Measurements from ENCODE around the gene VAT1L.

VAT1L gene

DNA sequence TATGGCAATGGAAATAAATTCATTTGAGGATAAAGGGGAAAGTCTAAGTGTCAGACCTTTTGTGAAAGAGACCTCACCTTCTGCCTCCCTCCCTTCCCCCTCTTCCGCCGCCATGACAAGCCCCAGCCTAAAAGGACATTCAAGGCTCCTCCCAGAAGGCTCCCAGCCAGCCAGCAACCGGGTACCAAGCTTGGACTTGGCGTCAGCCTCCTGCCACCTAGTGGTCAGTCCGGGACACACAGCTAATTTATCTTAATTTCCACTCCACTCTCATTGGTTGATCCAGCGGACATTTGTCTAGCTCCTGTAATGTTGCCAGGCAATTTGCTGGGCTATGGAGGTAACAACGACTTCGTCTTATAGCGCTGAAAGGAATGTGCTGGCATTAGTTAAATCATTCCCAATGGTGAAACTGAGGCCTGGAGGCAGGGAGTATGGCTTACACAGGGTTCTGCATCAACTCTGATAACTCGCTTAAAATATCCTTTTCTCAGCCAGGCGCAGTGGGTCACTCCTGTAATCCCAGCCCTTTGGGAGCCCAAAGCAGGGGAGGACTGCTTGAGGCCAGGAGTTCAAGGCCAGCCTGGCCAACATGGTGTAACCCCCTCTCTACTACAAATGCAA is 214.7 kb downstream of the VAT1L start:
- TF ChIP-seq, protein P1, sequence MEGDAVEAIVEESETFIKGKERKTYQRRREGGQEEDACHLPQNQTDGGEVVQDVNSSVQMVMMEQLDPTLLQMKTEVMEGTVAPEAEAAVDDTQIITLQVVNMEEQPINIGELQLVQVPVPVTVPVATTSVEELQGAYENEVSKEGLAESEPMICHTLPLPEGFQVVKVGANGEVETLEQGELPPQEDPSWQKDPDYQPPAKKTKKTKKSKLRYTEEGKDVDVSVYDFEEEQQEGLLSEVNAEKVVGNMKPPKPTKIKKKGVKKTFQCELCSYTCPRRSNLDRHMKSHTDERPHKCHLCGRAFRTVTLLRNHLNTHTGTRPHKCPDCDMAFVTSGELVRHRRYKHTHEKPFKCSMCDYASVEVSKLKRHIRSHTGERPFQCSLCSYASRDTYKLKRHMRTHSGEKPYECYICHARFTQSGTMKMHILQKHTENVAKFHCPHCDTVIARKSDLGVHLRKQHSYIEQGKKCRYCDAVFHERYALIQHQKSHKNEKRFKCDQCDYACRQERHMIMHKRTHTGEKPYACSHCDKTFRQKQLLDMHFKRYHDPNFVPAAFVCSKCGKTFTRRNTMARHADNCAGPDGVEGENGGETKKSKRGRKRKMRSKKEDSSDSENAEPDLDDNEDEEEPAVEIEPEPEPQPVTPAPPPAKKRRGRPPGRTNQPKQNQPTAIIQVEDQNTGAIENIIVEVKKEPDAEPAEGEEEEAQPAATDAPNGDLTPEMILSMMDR (IDR thresholded peaks at IDR 0.05; ENCODE audit: low read depth, low read length, missing control alignments), result peak; percentile 88
- no peak overlapping the region for H3K4me3 ChIP-seq (ENCODE audit: low read depth, low read length)
- peak; percentile 67 for DNase-seq (ENCODE audit: low read depth)

DNA sequence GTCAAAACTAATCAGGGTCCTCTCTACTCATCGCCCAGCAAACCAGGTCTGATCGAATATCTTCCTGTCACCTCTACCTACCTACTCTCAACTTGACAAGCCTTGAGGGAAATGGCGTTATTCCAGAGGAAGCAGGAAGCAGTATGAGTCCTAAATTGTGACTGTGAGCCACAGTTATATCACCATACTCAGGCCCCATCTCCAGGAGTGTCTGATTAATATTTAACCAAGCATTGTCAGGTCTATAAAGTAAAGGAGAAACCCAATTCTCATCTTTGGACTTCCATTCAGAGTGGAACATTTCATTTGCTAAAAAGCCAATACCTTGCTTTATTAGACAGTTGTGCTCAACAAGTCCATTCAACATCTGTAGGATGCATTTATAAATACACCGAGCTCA is 216.2 kb downstream of the VAT1L start:
- no peak for DNase-seq (ENCODE audit: low read depth)
- TF ChIP-seq, protein P1 (IDR thresholded peaks at IDR 0.05; ENCODE audit: low read depth, low read length, missing control alignments), result no peak
- H3K4me3 ChIP-seq (ENCODE audit: low read depth, low read length), result no peak overlapping the region

DNA sequence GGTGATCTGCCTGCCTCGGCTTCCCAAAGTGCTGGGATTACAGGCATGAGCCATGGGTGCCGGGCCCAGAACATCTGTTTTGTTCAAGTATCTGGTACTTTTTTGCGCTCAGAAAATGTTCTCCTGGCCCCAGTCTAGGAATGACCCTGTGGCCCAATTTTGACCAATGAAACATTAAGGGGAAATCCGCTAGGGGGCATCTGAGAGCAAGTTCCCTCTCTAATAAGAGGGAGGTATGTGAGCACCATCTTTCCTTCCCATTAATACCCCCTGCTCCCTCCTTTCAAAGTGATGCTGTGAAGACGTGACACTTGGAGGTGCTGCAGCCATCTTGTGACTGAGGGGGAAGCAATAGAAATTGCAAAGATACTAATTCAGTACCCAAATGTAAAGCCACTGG is 217.5 kb downstream of the VAT1L start:
- TF ChIP-seq, protein P1 (IDR thresholded peaks at IDR 0.05; ENCODE audit: low read depth, low read length, missing control alignments), result peak; percentile 61
- no peak overlapping the region for H3K4me3 ChIP-seq (ENCODE audit: low read depth, low read length)
- DNase-seq (ENCODE audit: low read depth), result no peak

DNA sequence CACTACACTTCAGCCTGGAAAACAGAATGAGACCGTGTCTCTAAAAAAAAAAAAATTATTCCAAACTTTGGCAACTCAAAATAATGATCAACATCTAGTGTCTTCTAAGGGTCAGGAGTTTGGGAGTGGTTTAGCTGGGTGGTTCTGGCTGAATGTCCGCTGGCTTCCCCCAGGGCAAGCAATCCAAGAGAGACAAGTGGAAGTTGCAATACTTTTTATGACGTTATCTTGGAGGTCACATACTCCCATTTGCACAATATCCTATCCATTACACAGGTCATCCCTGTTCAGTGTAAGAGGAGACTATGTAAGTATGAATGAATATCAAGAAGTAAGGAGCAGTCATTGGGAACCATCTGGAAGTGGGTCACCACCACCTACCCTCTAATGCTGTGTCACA is 218.8 kb downstream of the VAT1L start:
- DNase-seq (ENCODE audit: low read depth), result no peak
- TF ChIP-seq, protein P1 (IDR thresholded peaks at IDR 0.05; ENCODE audit: low read depth, low read length, missing control alignments), result no peak
- H3K4me3 ChIP-seq (ENCODE audit: low read depth, low read length), result no peak overlapping the region

DNA sequence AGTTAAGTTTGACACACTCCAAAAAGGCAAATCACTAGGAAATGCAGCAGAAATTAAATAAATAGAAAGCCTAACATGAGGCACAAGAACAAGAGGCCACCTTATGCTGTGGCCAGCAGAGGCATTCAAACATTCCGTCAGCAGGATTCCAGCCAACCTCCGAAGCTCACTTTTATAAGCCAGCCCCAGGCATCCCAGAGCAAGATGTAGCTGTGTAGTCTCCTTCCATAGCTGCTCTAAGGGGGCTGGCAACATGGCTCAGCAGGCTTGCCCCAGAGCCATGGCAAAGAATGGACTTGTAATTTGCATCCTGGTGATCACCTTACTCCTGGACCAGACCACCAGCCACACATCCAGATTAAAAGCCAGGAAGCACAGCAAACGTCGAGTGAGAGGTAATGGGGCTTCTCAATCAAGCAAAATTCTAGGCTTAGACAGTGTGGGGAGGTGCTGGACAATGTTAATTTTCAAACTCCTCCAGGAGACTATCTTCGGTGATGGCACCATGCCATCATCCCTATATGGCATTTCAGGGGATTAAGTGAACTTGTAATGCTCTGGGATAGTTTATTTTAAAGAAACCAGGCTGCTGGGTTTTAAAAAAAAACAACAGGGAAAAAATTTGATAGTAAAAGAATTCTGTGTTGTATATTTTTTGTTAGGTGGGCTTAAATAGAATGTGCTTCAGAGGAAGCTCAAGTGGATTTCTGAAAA is 234.1 kb downstream of the VAT1L start, which contains the start of gene CLEC3A:
TSS of gene CLEC3A (plus strand) at position 202 of the 714 bp plus-strand sequence. CDS start at position 281, 79 bp downstream.
- DNase-seq (ENCODE audit: low read depth), result no peak
- H3K4me3 ChIP-seq (ENCODE audit: low read depth, low read length), result no peak within 1 kb of the TSS
- TF ChIP-seq, protein P1 (IDR thresholded peaks at IDR 0.05; ENCODE audit: low read depth, low read length, missing control alignments), result no peak

DNA sequence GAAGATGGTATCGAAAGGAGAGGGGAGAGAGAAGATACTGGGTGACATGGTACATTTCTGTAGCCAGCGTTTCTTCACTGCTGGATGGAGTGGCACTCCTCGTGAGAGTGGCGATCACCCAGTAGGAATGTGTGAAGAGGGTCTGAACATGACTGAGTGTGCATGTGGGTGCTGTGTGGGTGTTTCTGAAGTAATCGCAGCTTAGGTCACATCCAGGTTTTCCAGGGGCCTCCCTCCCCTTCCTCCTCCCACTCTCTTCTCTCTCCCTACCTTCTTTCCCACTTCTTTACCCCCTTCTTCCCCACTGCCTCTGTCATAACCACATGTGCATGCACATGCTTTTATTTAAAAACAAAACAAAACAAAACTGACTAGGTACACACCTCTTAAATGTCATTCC is 235.8 kb downstream of the VAT1L start:
- H3K4me3 ChIP-seq (ENCODE audit: low read depth, low read length), result no peak overlapping the region
- TF ChIP-seq, protein P1 (IDR thresholded peaks at IDR 0.05; ENCODE audit: low read depth, low read length, missing control alignments), result no peak

More for the DNA sequence above, 235.8 kb downstream of the VAT1L start:
- DNase-seq (ENCODE audit: low read depth), result no peak

Measured in GM12864 (cell line).